Measurements from ENCODE around the gene PRB4. TPM values are rescaled to one million over a fixed set of nuclear protein-coding genes. Genes with fewer than 3 reads are reported as not detected.

Gene PRB4
- total and polyA plus RNA-seq, 2 of the 8 experiments (the other 6 are each of a cell fraction or from before 2014, with no cell fraction given), result not detected

DNA sequence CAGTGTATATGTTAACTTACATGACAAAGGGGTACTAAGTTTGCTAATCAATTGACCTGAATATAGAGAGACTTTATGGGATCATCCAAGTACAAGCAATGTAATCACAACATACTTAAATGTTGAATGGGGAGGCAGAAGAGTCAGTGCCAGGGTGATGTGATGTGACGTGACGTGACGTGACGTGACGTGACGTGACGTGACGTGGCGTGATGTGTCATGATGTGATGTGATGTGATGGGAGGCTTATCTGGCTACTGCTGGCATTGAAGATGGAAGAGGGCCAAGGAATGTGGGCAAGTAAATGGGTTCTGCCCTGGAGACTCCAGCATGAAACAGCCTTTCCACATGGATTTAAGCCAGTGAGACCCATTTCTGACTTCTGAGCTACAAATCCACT lies 38.2 kb upstream of the PRB4 start:
- 94% methylated on average over 9 of the region's 9 CpGs; no CpG with 5 or more reads in 1 of the 2 experiments for WGBS, 2 experiments (ENCODE audit: extremely low coverage in 1 of 2, insufficient coverage in 1 of 2, insufficient read length in 1 of 2, insufficient replicate concordance in 2 of 2, low coverage in 1 of 2, low lambda C conversion rate in 2 of 2, missing lambda C conversion rate in 1 of 2)
- FAIRE-seq, result no peak

More for the DNA sequence above, 38.2 kb upstream of the PRB4 start:
- Histone ChIP-seq H3K36me3 (ENCODE audit: control insufficient read depth in 2 of 4, insufficient read depth in 4 of 4, low read length in 3 of 4) (no peaks in the 10 kb centered on the region), H3K23ac (ENCODE audit: insufficient read length) (no peak overlapping the region), H4K8ac (ENCODE audit: extremely low read depth, insufficient read depth, low read length) (no peak overlapping the region), H3K4me1 (replicated peaks in 1 of 4; ENCODE audit: control insufficient read depth in 3 of 4, insufficient read depth in 4 of 4, low read length in 3 of 4) (no peaks in the 10 kb centered on the region), H3K27ac (ENCODE audit: low read depth, low read length) (no peak overlapping the region), H3K79me2 (ENCODE audit: control insufficient read depth in 1 of 2, insufficient read depth in 2 of 2, low read length in 2 of 2) (no peaks in the 10 kb centered on the region), H3K27me3 (replicated peaks in 1 of 4; ENCODE audit: control insufficient read depth in 3 of 4, extremely low read depth in 1 of 4, insufficient read depth in 3 of 4, low read length in 3 of 4) (peaks cover 0 to 1% (median 0%) of the 10 kb centered on the region in 4 experiments; a peak in 1 of 7 replicates), H3K79me1 (ENCODE audit: low read depth, low read length) (no peaks in the 10 kb centered on the region), H2BK15ac (ENCODE audit: low read length) (no peak overlapping the region), H2BK5ac (ENCODE audit: low read depth, low read length) (no peak overlapping the region), H3K56ac (replicated peaks; ENCODE audit: insufficient read length, low read depth, low read length) (no peak overlapping the region), H2BK20ac (ENCODE audit: low read length) (no peak overlapping the region), H4K20me1 (replicated peaks in 1 of 2; ENCODE audit: control insufficient read depth in 1 of 2, insufficient read depth in 2 of 2, low read length in 2 of 2) (no peaks in the 10 kb centered on the region), H3K14ac (ENCODE audit: insufficient read length) (no peak overlapping the region), H2AFZ (ENCODE audit: low read length) (no peak overlapping the region), H2AK5ac (ENCODE audit: low read depth, low read length) (no peak overlapping the region; the same call in 1 of the 2 replicates), H3K9me3 (ENCODE audit: insufficient read depth in 2 of 2, low read depth in 1 of 2, low read length in 1 of 2) (no peaks in the 10 kb centered on the region), H3K23me2 (ENCODE audit: low read depth, low read length) (no peaks in the 10 kb centered on the region), H3K9ac (replicated peaks in 1 of 4; ENCODE audit: extremely low read depth in 1 of 4, low read depth in 3 of 4, low read length in 3 of 4) (no peak overlapping the region), H3K4me2 (ENCODE audit: insufficient read depth in 1 of 2, low read depth in 2 of 2, low read length in 2 of 2) (no peak overlapping the region; a peak in 1 of 4 replicates), H4K91ac (replicated peaks; ENCODE audit: insufficient read length, low read length) (peak overlapping the region; percentile 72), H4K5ac (ENCODE audit: insufficient read length, low read depth, low read length) (no peak overlapping the region), H2BK12ac (ENCODE audit: low read depth, low read length) (no peak overlapping the region), H2BK120ac (replicated peaks; ENCODE audit: low read depth, low read length) (no peak overlapping the region), H3K4me3 (ENCODE audit: extremely low read depth in 1 of 4, insufficient read depth in 2 of 4, low read depth in 3 of 4, low read length in 4 of 4) (no peak overlapping the region), H3K4ac (replicated peaks; ENCODE audit: insufficient read length, low read depth, low read length) (no peak overlapping the region), H3K18ac (ENCODE audit: extremely low read depth, low read length) (no peak overlapping the region)
- ChIA-PET CTCF (ENCODE audit: partially characterized antibody) (interaction anchor here (0.5 to 1.3 kb wide), 4 partner anchors 15 to 139 kb away, joined by 3 to 6 read pairs (median 4); no protein-coding TSS in a partner anchor), POLR2A (ENCODE audit: partially characterized antibody) (no interaction called here)
- TF ChIP-seq TAF1 (IDR thresholded peaks at IDR 0.05; ENCODE audit: low read depth, low read length) (no peak), GTF2F1 (IDR thresholded peaks at IDR 0.05; ENCODE audit: borderline replicate concordance, low read depth, low read length) (no peak), CTBP2 (IDR thresholded peaks at IDR 0.05; ENCODE audit: borderline replicate concordance, insufficient read depth, insufficient read length, low read length) (no peak), BCL11A (IDR thresholded peaks at IDR 0.05; ENCODE audit: low read depth in 2 of 2, low read length in 2 of 2) (no peak), KDM1A (IDR thresholded peaks at IDR 0.05; ENCODE audit: borderline replicate concordance, low read length) (no peak), JUN (IDR thresholded peaks at IDR 0.05; ENCODE audit: low read depth, low read length) (no peak), ASH2L (IDR thresholded peaks at IDR 0.05; ENCODE audit: low read length) (no peak)
- TF ChIP-seq, protein P1, sequence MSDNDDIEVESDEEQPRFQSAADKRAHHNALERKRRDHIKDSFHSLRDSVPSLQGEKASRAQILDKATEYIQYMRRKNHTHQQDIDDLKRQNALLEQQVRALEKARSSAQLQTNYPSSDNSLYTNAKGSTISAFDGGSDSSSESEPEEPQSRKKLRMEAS (IDR thresholded peaks at IDR 0.05), result no peak
- TF ChIP-seq, protein P2, sequence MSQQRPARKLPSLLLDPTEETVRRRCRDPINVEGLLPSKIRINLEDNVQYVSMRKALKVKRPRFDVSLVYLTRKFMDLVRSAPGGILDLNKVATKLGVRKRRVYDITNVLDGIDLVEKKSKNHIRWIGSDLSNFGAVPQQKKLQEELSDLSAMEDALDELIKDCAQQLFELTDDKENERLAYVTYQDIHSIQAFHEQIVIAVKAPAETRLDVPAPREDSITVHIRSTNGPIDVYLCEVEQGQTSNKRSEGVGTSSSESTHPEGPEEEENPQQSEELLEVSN (IDR thresholded peaks at IDR 0.05), result no peak
- no peak for DNase-seq (ENCODE audit: low read depth in 1 of 2, low spot score in 2 of 2)

Measured in H1 (cell line).